Esophagus squamous epithelium (tissue), 4 donors: ENCODE results near the gene FAM83E.

Source experiments
- CTCF ChIP-seq, 6 experiments: fragments of 450-650 bp in 4 of 6; fragments of 200-600 bp in 2 of 6; sonication (generic) in 2 of 6; IDR thresholded peaks; one replicate each; pipeline ENCODE4 v1.5.1; 2016 to 2019; ENCODE audit warnings: antibody characterized with exemption in 6 of 6, mild to moderate bottlenecking in 4 of 6, moderate library complexity in 4 of 6
- POLR2A ChIP-seq, 4 donors: fragments of 450-650 bp; IDR thresholded peaks; one replicate each; pipeline ENCODE4 v1.6.1; 2017; ENCODE audit warnings: antibody characterized with exemption in 4 of 4, mild to moderate bottlenecking in 4 of 4, moderate library complexity in 3 of 4

DNA sequence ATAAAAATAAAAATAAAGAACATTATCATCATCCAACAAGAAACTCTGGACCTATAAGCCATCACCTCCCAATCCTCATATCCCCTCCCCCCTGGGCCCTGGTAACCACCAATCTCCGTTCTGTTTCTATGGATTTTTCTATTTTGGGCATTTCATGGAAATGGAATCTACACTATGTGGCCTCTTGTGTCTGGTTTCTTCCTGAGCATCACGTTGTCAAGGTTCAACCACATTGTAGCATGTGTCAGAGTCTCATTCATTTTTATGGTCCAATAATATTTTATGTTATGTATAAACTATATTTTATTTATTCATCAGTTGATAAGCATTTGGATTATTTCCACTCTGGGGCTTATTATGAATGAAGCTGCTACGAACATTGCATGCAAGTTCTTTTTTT lies 36.0 kb downstream of the FAM83E start:
- TF ChIP-seq CTCF (IDR thresholded peaks at IDR 0.05) (no peak), POLR2A (IDR thresholded peaks at IDR 0.05) (no peak)
